ENCODE measurements around the gene NDRG2.

NDRG2 gene

GRCh38 chr14:21060614-21061346, 35.9 kb upstream of the NDRG2 start:
- Histone ChIP-seq H3F3A (ENCODE audit: insufficient read depth) (no peaks in the 10 kb centered on the region), H3K4me3 (ENCODE audit: insufficient read depth, low read length, poor library complexity, severe bottlenecking) (no peak overlapping the region), H3K9me3 (ENCODE audit: insufficient read depth, low read length) (no peaks in the 10 kb centered on the region), H3K4me2 (ENCODE audit: low read depth, low read length, poor library complexity, severe bottlenecking) (no peak overlapping the region), H3K36me3 (ENCODE audit: low read length) (no peaks in the 10 kb centered on the region), H3K9ac (ENCODE audit: low read length) (no peak overlapping the region), H3K9me2 (replicated peaks; ENCODE audit: insufficient read depth, low read length) (no peaks in the 10 kb centered on the region), H3K27ac (ENCODE audit: low read depth, low read length) (no peak overlapping the region), H3K27me3 (ENCODE audit: low read length) (no peaks in the 10 kb centered on the region), H3K79me2 (ENCODE audit: insufficient read depth, low read length) (no peaks in the 10 kb centered on the region), H2AFZ (ENCODE audit: low read depth, low read length, severe bottlenecking) (no peak overlapping the region), H4K20me1 (ENCODE audit: low read depth, low read length) (no peaks in the 10 kb centered on the region)
- TF ChIP-seq EZH2phosphoT487 (conservative IDR thresholded peaks at IDR 0.05; ENCODE audit: low read length) (no peak), CTCF (IDR thresholded peaks at IDR 0.05; ENCODE audit: insufficient read depth, low read length, poor library complexity, severe bottlenecking) (no peak)

GRCh38 chr14:21059842-21060613, 35.2 kb upstream of the NDRG2 start:
- Histone ChIP-seq H3K4me3 (ENCODE audit: insufficient read depth, low read length, poor library complexity, severe bottlenecking) (no peak overlapping the region), H3K9me3 (ENCODE audit: insufficient read depth, low read length) (no peaks in the 10 kb centered on the region), H3K9ac (ENCODE audit: low read length) (no peak overlapping the region), H3K79me2 (ENCODE audit: insufficient read depth, low read length) (no peaks in the 10 kb centered on the region), H3K36me3 (ENCODE audit: low read length) (no peaks in the 10 kb centered on the region), H3K4me2 (ENCODE audit: low read depth, low read length, poor library complexity, severe bottlenecking) (no peak overlapping the region), H2AFZ (ENCODE audit: low read depth, low read length, severe bottlenecking) (no peak overlapping the region), H3K9me2 (replicated peaks; ENCODE audit: insufficient read depth, low read length) (no peaks in the 10 kb centered on the region), H4K20me1 (ENCODE audit: low read depth, low read length) (no peaks in the 10 kb centered on the region), H3K27ac (ENCODE audit: low read depth, low read length) (no peak overlapping the region), H3K27me3 (ENCODE audit: low read length) (no peaks in the 10 kb centered on the region), H3F3A (ENCODE audit: insufficient read depth) (no peaks in the 10 kb centered on the region)
- no peak for TF ChIP-seq CTCF (IDR thresholded peaks at IDR 0.05; ENCODE audit: insufficient read depth, low read length, poor library complexity, severe bottlenecking)
- no peak for TF ChIP-seq EZH2phosphoT487 (conservative IDR thresholded peaks at IDR 0.05; ENCODE audit: low read length)

GRCh38 chr14:21058903-21059302, 34.0 kb upstream of the NDRG2 start:
- Histone ChIP-seq H4K20me1 (ENCODE audit: low read depth, low read length) (no peaks in the 10 kb centered on the region), H3K9me2 (replicated peaks; ENCODE audit: insufficient read depth, low read length) (no peaks in the 10 kb centered on the region), H3K79me2 (ENCODE audit: insufficient read depth, low read length) (no peaks in the 10 kb centered on the region), H3K9me3 (ENCODE audit: insufficient read depth, low read length) (no peaks in the 10 kb centered on the region), H3F3A (ENCODE audit: insufficient read depth) (no peaks in the 10 kb centered on the region), H3K4me3 (ENCODE audit: insufficient read depth, low read length, poor library complexity, severe bottlenecking) (no peak overlapping the region), H3K4me2 (ENCODE audit: low read depth, low read length, poor library complexity, severe bottlenecking) (no peak overlapping the region), H2AFZ (ENCODE audit: low read depth, low read length, severe bottlenecking) (no peak overlapping the region), H3K27ac (ENCODE audit: low read depth, low read length) (no peak overlapping the region), H3K36me3 (ENCODE audit: low read length) (no peaks in the 10 kb centered on the region), H3K9ac (ENCODE audit: low read length) (no peak overlapping the region), H3K27me3 (ENCODE audit: low read length) (no peaks in the 10 kb centered on the region)
- TF ChIP-seq CTCF (IDR thresholded peaks at IDR 0.05; ENCODE audit: insufficient read depth, low read length, poor library complexity, severe bottlenecking): no peak
- no peak for TF ChIP-seq EZH2phosphoT487 (conservative IDR thresholded peaks at IDR 0.05; ENCODE audit: low read length)
